Measurements from ENCODE around the gene IFNA4. TPM values are rescaled to one million over a fixed set of nuclear protein-coding genes. Genes with fewer than 3 reads are reported as not detected.

The IFNA4 gene
- total RNA-seq, 1 experiment from 2014 or later = not detected

DNA sequence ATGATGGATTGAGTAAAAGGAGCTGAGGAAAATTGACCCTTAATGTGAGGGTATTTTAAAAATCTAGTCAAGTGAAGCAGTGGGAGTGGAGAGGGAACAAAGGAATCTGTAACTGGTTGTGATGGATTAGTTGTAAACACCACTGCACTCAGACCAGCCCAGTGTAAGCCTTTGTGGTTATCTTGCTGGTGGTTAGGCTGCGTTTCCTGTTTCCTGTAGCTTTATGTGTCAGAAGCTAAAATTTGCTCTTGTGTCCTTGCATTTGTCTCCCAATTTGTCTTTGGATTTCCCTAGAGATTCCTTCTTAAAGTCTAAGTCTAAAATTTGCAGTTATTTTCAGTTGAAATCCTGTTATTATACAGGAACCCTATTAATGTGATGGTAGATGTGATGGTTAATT is 27.2 kb downstream of the IFNA4 start:
- Mint-ChIP-seq H3K9me3 (peaks cover 5% of the 10 kb centered on the region; the same call in 1 of the 2 replicates), H3K27me3 (ENCODE audit: low read depth) (no peaks in the 10 kb centered on the region), H3K27ac (no peak overlapping the region), H3K4me3 (no peak overlapping the region), H3K36me3 (no peaks in the 10 kb centered on the region), H3K4me1 (no peaks in the 10 kb centered on the region)
- TF ChIP-seq, protein P1, sequence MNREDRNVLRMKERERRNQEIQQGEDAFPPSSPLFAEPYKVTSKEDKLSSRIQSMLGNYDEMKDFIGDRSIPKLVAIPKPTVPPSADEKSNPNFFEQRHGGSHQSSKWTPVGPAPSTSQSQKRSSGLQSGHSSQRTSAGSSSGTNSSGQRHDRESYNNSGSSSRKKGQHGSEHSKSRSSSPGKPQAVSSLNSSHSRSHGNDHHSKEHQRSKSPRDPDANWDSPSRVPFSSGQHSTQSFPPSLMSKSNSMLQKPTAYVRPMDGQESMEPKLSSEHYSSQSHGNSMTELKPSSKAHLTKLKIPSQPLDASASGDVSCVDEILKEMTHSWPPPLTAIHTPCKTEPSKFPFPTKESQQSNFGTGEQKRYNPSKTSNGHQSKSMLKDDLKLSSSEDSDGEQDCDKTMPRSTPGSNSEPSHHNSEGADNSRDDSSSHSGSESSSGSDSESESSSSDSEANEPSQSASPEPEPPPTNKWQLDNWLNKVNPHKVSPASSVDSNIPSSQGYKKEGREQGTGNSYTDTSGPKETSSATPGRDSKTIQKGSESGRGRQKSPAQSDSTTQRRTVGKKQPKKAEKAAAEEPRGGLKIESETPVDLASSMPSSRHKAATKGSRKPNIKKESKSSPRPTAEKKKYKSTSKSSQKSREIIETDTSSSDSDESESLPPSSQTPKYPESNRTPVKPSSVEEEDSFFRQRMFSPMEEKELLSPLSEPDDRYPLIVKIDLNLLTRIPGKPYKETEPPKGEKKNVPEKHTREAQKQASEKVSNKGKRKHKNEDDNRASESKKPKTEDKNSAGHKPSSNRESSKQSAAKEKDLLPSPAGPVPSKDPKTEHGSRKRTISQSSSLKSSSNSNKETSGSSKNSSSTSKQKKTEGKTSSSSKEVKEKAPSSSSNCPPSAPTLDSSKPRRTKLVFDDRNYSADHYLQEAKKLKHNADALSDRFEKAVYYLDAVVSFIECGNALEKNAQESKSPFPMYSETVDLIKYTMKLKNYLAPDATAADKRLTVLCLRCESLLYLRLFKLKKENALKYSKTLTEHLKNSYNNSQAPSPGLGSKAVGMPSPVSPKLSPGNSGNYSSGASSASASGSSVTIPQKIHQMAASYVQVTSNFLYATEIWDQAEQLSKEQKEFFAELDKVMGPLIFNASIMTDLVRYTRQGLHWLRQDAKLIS (CRISPR knock-in tag; IDR thresholded peaks at IDR 0.05; ENCODE audit: borderline replicate concordance) = no peak
- TF ChIP-seq SP1 (CRISPR knock-in tag; conservative IDR thresholded peaks at IDR 0.05) (no peak), ZNF671 (CRISPR knock-in tag; IDR thresholded peaks at IDR 0.05) (no peak), GTF2I (CRISPR knock-in tag; conservative IDR thresholded peaks at IDR 0.05) (no peak), PRRX2 (CRISPR knock-in tag; IDR thresholded peaks at IDR 0.05) (no peak)
- TF ChIP-seq, protein P2, sequence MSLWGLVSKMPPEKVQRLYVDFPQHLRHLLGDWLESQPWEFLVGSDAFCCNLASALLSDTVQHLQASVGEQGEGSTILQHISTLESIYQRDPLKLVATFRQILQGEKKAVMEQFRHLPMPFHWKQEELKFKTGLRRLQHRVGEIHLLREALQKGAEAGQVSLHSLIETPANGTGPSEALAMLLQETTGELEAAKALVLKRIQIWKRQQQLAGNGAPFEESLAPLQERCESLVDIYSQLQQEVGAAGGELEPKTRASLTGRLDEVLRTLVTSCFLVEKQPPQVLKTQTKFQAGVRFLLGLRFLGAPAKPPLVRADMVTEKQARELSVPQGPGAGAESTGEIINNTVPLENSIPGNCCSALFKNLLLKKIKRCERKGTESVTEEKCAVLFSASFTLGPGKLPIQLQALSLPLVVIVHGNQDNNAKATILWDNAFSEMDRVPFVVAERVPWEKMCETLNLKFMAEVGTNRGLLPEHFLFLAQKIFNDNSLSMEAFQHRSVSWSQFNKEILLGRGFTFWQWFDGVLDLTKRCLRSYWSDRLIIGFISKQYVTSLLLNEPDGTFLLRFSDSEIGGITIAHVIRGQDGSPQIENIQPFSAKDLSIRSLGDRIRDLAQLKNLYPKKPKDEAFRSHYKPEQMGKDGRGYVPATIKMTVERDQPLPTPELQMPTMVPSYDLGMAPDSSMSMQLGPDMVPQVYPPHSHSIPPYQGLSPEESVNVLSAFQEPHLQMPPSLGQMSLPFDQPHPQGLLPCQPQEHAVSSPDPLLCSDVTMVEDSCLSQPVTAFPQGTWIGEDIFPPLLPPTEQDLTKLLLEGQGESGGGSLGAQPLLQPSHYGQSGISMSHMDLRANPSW (CRISPR knock-in tag; conservative IDR thresholded peaks at IDR 0.05; ENCODE audit: low read depth) = no peak
- ChIA-PET POLR2A (no interaction called here), CTCF (interaction anchor here (1.2 kb wide), 1 partner anchor 23 kb away, joined by 3 read pairs; no protein-coding TSS in a partner anchor)
- DNase-seq (ENCODE audit: low spot score) (no peak), ATAC-seq (no peak)

DNA sequence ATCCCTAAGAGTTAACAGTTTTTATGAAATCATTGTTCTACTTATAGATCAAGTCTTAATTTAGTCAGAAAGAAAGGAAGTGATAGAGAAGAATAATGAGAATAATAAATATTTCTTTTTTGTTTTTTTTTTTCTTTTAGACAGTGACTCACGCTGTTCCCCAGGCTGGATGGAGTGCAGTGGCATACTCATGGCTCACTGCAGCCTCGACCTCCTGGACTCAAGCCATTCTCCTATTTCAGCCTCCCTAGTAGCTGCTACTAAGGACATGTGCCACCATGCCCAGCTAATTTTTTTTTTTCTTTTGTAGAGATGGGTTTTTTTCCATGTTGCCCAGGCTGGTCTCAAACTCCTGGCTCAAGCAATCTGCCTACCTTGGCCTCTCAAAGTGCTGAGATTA is 31.9 kb downstream of the IFNA4 start:
- peaks cover 3% of the 10 kb centered on the region for H3K4me1 Mint-ChIP-seq
- POLR2A ChIA-PET = no interaction called here
- no peak overlapping the region for H3K4me3 Mint-ChIP-seq
- no peaks in the 10 kb centered on the region for H3K9me3 Mint-ChIP-seq
- H3K27ac Mint-ChIP-seq = no peak overlapping the region
- no peaks in the 10 kb centered on the region for H3K27me3 Mint-ChIP-seq (ENCODE audit: low read depth)
- DNase-seq (ENCODE audit: low spot score) (no peak), ATAC-seq (no peak)
- H3K36me3 Mint-ChIP-seq = no peaks in the 10 kb centered on the region
- CTCF ChIA-PET = no interaction called here
- TF ChIP-seq NR3C1 (CRISPR knock-in tag; conservative IDR thresholded peaks at IDR 0.05; ENCODE audit: low read depth) (no peak), ZNF232 (CRISPR knock-in tag; IDR thresholded peaks at IDR 0.05) (no peak), TEAD4 (CRISPR knock-in tag; IDR thresholded peaks at IDR 0.05) (no peak), ZNF138 (CRISPR knock-in tag; conservative IDR thresholded peaks at IDR 0.05) (no peak), FOXK1 (CRISPR knock-in tag; IDR thresholded peaks at IDR 0.05) (no peak), RELA (CRISPR knock-in tag; IDR thresholded peaks at IDR 0.05; ENCODE audit: borderline replicate concordance) (no peak), FOXP1 (CRISPR knock-in tag; IDR thresholded peaks at IDR 0.05; ENCODE audit: borderline replicate concordance) (no peak), ESRRA (CRISPR knock-in tag; IDR thresholded peaks at IDR 0.05; ENCODE audit: borderline replicate concordance) (no peak)
- TF ChIP-seq, protein P3, sequence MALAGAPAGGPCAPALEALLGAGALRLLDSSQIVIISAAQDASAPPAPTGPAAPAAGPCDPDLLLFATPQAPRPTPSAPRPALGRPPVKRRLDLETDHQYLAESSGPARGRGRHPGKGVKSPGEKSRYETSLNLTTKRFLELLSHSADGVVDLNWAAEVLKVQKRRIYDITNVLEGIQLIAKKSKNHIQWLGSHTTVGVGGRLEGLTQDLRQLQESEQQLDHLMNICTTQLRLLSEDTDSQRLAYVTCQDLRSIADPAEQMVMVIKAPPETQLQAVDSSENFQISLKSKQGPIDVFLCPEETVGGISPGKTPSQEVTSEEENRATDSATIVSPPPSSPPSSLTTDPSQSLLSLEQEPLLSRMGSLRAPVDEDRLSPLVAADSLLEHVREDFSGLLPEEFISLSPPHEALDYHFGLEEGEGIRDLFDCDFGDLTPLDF (CRISPR knock-in tag; IDR thresholded peaks at IDR 0.05) = no peak
- TF ChIP-seq, protein P4, sequence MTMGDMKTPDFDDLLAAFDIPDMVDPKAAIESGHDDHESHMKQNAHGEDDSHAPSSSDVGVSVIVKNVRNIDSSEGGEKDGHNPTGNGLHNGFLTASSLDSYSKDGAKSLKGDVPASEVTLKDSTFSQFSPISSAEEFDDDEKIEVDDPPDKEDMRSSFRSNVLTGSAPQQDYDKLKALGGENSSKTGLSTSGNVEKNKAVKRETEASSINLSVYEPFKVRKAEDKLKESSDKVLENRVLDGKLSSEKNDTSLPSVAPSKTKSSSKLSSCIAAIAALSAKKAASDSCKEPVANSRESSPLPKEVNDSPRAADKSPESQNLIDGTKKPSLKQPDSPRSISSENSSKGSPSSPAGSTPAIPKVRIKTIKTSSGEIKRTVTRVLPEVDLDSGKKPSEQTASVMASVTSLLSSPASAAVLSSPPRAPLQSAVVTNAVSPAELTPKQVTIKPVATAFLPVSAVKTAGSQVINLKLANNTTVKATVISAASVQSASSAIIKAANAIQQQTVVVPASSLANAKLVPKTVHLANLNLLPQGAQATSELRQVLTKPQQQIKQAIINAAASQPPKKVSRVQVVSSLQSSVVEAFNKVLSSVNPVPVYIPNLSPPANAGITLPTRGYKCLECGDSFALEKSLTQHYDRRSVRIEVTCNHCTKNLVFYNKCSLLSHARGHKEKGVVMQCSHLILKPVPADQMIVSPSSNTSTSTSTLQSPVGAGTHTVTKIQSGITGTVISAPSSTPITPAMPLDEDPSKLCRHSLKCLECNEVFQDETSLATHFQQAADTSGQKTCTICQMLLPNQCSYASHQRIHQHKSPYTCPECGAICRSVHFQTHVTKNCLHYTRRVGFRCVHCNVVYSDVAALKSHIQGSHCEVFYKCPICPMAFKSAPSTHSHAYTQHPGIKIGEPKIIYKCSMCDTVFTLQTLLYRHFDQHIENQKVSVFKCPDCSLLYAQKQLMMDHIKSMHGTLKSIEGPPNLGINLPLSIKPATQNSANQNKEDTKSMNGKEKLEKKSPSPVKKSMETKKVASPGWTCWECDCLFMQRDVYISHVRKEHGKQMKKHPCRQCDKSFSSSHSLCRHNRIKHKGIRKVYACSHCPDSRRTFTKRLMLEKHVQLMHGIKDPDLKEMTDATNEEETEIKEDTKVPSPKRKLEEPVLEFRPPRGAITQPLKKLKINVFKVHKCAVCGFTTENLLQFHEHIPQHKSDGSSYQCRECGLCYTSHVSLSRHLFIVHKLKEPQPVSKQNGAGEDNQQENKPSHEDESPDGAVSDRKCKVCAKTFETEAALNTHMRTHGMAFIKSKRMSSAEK (CRISPR knock-in tag; IDR thresholded peaks at IDR 0.05; ENCODE audit: borderline replicate concordance) = no peak
- TF ChIP-seq, protein P5, sequence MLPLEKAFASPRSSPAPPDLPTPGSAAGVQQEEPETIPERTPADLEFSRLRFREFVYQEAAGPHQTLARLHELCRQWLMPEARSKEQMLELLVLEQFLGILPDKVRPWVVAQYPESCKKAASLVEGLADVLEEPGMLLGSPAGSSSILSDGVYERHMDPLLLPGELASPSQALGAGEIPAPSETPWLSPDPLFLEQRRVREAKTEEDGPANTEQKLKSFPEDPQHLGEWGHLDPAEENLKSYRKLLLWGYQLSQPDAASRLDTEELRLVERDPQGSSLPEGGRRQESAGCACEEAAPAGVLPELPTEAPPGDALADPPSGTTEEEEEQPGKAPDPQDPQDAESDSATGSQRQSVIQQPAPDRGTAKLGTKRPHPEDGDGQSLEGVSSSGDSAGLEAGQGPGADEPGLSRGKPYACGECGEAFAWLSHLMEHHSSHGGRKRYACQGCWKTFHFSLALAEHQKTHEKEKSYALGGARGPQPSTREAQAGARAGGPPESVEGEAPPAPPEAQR (CRISPR knock-in tag; IDR thresholded peaks at IDR 0.05) = no peak
- TF ChIP-seq, protein P6, sequence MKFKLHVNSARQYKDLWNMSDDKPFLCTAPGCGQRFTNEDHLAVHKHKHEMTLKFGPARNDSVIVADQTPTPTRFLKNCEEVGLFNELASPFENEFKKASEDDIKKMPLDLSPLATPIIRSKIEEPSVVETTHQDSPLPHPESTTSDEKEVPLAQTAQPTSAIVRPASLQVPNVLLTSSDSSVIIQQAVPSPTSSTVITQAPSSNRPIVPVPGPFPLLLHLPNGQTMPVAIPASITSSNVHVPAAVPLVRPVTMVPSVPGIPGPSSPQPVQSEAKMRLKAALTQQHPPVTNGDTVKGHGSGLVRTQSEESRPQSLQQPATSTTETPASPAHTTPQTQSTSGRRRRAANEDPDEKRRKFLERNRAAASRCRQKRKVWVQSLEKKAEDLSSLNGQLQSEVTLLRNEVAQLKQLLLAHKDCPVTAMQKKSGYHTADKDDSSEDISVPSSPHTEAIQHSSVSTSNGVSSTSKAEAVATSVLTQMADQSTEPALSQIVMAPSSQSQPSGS (CRISPR knock-in tag; IDR thresholded peaks at IDR 0.05; ENCODE audit: borderline replicate concordance, low read depth) = no peak
- TF ChIP-seq, protein P7, sequence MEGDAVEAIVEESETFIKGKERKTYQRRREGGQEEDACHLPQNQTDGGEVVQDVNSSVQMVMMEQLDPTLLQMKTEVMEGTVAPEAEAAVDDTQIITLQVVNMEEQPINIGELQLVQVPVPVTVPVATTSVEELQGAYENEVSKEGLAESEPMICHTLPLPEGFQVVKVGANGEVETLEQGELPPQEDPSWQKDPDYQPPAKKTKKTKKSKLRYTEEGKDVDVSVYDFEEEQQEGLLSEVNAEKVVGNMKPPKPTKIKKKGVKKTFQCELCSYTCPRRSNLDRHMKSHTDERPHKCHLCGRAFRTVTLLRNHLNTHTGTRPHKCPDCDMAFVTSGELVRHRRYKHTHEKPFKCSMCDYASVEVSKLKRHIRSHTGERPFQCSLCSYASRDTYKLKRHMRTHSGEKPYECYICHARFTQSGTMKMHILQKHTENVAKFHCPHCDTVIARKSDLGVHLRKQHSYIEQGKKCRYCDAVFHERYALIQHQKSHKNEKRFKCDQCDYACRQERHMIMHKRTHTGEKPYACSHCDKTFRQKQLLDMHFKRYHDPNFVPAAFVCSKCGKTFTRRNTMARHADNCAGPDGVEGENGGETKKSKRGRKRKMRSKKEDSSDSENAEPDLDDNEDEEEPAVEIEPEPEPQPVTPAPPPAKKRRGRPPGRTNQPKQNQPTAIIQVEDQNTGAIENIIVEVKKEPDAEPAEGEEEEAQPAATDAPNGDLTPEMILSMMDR (IDR thresholded peaks at IDR 0.05) = no peak

Data from WTC11 (cell line).